ENCODE data around the gene CDHR3.
"Not testable (repeated sequence)": the region's sequence is repeated elsewhere in the genome, so short reads cannot be mapped to it uniquely, and the experiment has no call there.

CDHR3 gene

DNA sequence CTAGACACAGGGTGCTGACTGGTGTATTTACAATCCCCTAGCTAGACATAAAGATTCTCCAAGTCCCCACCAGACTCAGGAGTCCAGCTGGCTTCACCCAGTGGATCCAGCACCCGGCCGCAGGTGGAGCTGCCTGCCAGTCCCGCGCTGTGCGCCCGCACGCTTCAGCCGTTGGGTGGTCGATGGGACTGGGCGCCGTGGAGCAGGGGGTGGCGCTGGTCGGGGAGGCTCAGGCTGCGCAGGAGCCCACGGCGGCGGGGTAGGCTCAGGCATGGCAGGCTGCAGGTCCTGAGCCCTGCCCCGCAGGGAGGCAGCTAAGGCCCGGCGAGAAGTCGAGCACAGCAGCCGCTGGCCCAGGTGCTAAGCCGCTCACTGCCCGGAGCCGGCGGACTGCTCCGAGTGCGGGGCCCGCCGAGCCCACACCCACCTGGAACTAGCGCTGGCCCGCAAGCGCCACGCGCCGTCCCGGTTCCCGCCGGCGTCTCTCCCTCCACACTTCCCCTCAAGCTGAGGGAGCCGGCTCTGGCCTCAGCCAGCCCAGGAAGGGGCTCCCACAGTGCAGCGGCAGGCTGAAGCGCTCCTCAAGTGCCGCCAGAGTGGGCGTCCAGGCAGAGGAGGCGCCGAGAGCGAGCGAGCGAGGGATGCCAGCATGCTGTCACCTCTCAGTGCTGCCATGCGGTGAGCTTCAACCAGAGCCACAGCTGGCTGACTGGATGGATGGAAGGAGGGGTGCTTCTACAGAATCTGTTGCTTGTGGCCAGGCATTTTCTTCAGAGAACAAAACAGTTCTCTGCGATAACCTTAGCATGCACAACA, 7.2 kb upstream of the CDHR3 start:
- DNase-seq (ENCODE audit: extremely low read depth in 1 of 2, low read depth in 1 of 2) = not testable (repeated sequence)

DNA sequence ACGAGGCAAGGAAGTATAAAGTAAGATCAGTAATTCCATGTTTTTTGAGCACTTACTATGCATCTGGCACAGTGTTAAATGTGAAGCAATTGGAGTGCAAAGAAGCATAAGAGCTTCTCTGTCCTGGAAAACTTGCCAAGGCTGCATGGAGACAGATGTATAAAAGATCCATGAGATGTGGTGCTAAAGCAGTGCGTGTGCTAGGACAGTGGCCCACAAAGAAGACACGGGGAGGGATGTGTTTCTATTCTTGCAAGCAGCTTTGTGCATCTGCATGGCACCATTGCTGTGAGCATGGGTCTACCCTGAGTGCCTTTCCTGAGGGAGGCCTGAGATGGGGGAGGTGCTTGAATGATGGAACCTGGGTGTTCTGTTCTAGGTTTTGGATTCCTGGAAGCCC, 5.1 kb upstream of the CDHR3 start:
- DNase-seq (ENCODE audit: extremely low read depth in 1 of 2, low read depth in 1 of 2) = no peak

DNA sequence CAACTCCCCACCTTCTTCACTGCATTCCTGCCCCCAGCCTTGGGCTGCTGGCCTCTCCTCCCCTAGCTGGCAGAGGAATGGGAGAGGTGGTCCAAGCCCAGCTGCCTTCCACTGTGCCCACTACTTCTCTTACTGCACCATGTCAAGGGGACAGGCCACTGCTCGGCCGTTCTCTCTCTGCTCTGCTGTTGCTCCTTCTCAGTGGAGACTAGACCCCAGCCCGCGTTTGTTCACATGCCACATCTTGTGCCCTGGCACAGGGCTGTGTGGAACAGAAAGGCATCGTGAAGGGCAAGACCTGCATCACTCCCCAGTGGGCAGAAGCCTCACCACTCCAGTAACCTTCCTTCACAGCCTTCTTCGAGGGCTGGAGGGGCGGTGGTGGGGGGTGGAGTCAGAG, 711 bp upstream of the CDHR3 start:
- DNase-seq (ENCODE audit: extremely low read depth in 1 of 2, low read depth in 1 of 2) = no peak

DNA sequence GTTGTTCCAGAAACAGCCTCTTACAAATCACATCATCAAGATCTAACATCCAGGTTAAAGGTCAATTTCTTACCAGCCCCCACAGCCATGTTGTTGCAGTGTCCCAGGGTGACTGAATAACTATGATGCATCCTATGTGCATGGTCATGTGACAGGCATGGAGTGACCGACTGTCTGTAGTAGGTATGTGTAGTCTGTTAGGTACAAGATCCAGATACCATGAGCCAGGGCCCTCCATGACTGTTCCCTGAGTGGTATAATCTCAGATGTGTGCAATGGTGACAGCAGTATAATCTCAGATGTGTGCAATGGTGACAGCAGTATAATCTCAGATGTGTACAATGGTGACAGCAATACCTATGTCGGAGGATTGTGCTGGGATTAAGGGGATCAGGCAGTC, 8.8 kb downstream of the CDHR3 start:
- no peak for DNase-seq (ENCODE audit: extremely low read depth in 1 of 2, low read depth in 1 of 2)

DNA sequence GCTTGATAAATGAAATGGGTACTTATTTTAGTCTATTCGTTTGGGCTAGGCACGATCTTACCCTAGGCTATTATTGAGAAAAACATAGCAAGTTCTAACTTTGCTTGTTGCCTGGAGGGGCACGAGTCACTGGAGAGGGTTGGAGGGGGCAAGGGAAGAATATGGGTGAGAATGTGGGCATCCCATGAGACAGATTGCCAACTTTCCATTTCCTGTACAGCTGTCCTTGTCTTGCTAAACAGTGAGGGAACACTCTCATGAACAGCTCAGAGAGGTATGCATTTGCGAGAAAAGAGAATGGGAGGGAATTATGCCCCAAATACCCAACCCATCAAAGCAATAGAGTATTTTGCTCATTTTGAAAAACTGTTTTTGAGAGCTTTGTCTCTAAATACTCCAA, 9.2 kb downstream of the CDHR3 start:
- DNase-seq (ENCODE audit: extremely low read depth in 1 of 2, low read depth in 1 of 2) = no peak

DNA sequence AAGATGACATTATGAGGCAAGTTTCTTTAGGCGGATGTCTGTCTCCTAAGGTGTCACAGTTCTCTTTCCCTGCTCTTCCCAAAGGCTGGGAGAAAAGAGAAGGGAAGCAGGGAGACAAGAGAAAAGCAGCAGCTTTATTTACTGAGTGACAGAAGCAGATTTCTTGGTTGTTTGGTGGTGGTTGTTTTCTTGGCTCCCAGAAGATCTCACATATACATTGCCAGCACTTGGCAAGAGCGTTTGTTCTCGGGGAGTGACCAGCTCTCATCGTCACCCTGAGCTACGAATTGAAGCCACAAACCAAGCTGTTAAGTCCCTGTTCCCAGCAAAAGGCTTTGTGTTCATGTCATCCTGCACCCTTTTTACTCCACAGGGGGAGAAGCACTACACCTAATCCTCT, 11.4 kb downstream of the CDHR3 start:
- no peak for DNase-seq (ENCODE audit: extremely low read depth in 1 of 2, low read depth in 1 of 2)

DNA sequence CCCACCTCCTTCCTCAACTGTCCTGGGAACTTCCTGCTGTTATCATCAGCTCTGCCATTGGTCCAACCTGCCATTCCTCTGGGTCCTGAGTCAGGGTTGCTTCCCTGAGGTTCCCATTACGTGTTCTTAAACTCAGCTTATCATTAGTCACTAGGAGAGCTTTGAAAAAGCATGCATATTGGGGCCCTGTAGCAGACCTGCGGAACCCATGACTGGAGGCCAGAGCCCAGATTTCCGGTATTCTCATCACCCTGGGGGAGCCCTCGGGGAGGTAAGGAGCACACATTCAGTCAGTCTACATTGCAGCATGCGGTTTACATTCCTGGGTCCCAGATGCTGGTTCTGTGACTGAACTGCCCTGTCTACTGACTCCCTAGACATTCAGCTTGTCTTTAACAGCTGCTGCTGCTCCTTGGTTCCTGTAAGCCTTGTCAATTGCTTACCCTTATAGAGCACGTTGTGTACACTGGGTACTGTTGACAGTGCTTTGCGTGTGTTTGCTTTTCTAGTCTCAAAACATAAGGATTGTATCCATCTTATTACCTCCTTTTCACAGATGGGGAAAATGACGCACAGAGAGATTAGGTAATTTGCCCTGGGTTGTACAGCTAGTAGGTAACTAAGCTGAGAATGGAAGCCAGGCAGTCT, 12.8 kb downstream of the CDHR3 start:
- no peak for DNase-seq (ENCODE audit: extremely low read depth in 1 of 2, low read depth in 1 of 2)

DNA sequence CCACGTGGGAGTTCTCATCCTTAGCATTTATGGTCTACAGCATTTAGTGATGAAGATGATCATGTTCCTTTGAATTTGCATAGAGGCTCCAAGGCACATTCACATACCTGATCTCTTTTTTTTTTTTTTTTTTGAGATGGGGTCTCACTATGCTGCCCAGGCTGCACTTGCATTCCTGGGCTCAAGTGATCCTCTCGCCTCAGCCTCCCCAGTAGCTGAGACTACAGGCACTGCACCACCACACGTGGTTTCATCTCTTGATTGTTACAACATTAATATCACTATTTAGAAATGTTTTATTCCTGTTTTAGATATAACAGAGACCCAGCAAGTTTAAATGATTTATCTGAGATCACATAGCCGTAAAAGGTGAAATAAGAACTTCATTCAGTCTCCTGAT, 13.8 kb downstream of the CDHR3 start:
- no peak for DNase-seq (ENCODE audit: extremely low read depth in 1 of 2, low read depth in 1 of 2)

DNA sequence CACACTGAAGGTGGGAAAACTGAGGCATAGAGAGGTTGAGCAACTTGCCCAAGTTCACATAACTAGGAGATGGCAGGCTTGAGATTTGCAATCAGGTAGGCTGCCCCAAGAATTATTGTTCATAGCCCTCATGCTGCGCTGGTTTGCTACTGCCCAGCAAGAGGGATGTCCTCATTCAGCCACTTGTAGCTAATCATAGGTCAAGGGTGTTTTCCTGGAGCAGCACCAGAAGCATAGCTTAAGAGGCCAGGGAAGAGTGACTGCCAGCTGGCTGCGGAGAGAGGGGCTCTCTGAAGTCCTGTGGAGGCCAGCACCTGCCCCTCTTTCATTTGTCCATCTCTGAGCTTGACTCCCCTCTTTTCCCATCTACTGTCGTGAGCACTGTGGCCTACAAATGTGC, 15.0 kb downstream of the CDHR3 start:
- DNase-seq (ENCODE audit: extremely low read depth in 1 of 2, low read depth in 1 of 2) = no peak

DNA sequence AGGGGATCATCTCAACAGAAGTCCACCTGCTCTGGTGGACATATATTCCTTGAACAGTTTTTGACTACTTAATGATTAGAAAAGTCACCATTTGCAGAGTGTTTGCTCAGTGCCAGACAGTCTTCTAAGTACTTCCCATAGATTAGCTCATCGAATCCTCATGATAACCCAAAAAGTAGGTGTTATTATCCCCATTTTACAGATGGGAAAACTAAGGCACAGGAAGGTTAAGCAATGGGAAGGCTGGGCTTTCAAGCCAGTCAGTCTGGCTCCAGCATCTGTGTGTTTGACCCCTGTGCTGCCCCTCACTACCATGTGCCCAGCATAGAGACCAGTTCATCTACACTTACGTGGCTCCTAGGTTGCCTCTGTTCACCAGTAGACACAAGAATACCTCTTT, 15.9 kb downstream of the CDHR3 start:
- no peak for DNase-seq (ENCODE audit: extremely low read depth in 1 of 2, low read depth in 1 of 2)

DNA sequence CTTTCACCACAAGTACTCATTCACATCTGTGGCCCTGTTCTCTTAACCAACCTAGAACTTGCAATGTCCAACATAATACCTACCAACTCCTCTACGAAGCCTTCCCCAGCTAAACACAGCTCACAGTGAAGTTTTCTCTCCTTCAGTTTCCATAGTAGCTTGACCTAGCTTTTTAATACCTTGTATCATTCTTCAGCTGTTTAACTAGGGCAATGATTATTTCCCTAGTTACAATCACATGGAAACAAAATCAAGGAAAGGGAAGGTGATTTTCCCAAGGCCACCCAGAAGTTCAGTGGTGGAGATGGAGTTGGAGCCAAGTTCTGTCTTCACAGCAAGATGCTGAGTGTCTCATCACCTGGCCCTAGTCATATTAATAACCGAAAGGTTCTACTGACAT, 16.3 kb downstream of the CDHR3 start:
- DNase-seq (ENCODE audit: extremely low read depth in 1 of 2, low read depth in 1 of 2) = no peak

DNA sequence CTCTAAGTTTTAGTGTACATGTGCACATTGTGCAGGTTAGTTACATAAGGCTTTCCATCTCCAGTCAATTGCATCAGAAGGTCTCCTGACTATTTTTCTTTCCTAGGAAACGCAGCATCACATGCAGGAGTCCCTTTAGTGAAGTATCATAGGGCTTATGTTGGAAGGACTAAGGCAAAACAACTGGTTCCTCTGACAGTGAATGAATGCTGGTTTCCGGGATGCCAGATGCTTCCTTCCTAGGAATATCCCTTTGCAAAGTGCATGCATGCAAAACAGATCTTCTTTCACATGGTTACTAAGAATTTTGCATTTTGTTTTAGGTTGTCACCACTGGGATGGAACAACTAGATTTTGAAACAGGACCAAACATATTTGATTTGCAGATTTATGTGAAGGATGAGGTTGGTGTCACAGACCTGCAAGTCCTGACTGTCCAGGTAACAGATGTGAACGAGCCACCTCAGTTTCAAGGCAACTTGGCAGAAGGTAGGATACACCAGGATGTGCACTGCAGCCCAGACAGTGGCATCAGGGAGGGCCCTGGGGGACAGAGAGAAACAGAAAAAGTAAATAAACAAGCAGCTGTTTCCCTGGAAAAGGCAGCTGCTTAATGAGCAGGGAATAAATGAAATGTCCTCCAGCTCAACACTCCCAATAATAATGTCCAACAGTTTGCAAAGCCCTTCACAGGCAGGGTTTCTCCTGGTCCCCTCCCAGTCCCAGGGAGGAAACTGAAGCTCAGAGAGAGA, 17.8 kb downstream of the CDHR3 start:
- DNase-seq (ENCODE audit: extremely low read depth in 1 of 2, low read depth in 1 of 2) = no peak

DNA sequence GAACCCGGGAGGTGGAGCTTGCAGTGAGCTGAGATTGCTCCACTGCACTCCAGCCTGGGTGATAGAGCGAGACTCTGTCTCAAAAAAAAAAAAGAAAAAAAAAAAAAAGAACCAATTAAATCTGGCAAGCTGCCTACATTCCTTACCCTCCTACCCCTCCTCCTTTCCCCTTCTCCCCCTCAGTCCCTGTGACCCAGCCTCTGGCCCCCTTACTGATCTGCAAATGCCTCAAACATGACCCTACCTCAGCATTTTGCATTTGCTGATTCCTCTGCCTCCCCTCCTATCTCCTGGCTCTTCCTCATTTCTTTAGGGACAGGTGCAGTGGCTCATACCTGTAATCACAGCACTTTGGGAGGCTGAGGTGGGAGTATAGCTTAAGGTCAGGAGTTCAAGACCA, 19.3 kb downstream of the CDHR3 start:
- no peak for DNase-seq (ENCODE audit: extremely low read depth in 1 of 2, low read depth in 1 of 2)

DNA sequence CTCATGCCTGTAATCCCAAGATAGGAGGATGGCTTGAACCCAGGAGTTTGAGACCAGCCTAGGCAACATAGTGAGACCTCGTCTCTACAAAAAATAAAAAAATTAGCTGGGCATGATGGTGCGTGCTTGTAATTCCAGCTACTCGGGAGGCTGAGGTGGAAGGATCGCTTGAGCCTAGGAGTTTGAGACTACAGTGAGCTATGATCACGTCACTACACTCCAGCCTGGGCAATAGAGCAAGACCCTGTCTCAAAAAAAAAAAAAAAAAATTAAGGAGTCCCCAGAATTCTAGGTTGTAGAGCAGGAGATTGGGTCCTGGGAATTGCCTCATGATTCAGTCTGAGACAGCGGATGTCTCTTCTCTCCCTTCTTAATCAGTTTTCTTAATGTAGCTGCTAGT, 21.7 kb downstream of the CDHR3 start:
- not testable (repeated sequence) for DNase-seq (ENCODE audit: extremely low read depth in 1 of 2, low read depth in 1 of 2)

DNA sequence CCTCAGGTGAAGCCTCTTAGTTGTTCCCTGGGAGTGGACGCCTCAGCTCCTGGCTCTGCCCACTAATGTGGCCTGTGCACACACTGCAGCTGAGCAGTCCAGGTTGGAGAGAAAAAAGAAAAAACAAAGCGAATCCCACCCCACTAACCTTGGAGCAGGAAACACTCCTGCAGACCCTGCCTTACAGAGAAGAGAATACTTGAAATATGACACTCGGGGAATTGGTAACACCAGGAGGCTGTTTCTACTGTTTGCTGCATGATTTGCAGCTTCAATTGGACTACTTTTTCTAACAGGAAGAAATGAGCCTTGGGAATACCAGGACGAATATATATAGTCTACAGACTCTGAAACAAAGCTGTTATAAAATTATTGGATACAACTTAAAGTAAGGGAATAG, 22.2 kb downstream of the CDHR3 start:
- no peak for DNase-seq (ENCODE audit: extremely low read depth in 1 of 2, low read depth in 1 of 2)

DNA sequence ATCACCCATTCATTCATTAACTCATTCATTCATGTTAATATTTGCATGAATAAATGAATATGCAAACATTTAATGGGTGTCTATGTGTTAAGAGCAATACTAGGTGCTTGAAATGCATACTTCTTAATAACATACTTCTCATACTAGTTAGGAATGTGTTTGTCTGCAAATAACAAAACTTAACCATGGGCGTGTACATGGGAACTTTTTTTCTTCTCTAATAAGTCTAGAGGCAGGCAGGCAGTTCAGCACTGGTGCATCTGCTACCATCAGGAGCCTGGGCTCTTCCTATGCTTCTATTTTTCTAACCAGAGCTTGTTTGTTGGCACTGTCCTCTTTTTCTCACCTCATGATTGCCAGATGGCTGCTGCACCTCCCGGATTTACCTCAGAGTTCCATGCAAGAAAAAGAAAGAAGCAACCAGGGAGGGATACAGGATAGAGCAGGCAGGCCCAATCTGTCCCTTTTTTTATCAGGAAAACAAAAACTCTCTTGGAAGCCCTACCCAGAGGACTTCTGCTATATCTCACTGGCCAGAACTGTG, 22.7 kb downstream of the CDHR3 start:
- no peak for DNase-seq (ENCODE audit: extremely low read depth in 1 of 2, low read depth in 1 of 2)

DNA sequence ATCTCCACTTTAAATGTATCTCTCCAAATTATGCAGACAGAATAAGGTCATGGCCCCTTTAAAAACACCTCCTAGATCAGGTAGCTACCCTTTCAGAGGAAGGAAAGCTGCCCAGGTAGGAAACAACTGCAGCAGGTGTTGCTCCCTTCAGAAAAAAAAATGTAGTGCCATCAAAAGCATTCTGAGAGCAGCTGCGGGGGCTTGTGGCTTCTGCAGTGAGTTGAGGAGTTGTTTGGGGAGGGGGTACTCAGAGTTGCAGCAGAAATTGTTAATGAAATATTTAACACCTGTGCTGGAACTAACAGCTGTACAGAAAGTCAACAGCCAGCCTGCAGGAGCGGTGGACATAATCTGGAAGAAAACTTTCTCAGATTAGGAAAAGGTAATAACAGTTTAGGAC, 24.0 kb downstream of the CDHR3 start:
- no peak for DNase-seq (ENCODE audit: extremely low read depth in 1 of 2, low read depth in 1 of 2)

DNA sequence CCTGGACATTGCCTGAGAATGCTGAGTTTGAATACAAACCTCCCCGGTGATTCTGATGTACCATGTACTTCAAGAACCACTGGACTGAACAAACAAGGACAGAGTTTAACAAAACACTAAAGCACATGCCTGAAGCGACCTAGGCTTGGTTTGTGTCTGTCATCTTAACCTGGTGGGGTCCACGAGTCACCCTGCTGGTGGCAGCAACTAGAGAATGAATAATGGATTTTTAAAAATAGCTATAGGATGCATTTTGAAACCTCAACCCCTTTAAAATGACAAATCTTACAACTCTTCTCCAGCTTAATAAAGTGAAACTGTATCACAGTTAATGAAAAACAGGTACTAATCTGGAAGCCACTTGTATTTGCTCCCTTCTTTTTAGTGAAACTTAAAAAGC, 25.2 kb downstream of the CDHR3 start:
- no peak for DNase-seq (ENCODE audit: extremely low read depth in 1 of 2, low read depth in 1 of 2)

DNA sequence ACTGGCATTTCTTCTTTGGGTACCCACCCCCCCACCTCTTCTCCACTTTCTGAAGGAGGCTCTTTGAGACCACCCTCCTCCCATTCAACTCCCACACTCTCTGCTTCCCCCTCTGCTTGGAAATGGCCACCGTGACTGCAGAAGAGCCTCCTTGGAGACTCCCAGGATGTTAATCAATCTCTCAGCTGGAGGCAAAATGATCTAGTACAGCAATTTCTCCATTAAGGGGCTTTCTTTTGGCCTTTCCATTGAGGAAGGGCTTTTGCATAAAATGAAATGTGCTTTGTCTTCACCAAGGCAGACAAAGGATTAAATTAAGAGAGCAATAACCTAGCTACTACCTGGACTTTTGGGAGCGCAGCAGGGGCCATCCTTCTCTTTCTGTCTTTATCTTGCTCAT, 26.1 kb downstream of the CDHR3 start:
- DNase-seq (ENCODE audit: extremely low read depth in 1 of 2, low read depth in 1 of 2) = no peak

DNA sequence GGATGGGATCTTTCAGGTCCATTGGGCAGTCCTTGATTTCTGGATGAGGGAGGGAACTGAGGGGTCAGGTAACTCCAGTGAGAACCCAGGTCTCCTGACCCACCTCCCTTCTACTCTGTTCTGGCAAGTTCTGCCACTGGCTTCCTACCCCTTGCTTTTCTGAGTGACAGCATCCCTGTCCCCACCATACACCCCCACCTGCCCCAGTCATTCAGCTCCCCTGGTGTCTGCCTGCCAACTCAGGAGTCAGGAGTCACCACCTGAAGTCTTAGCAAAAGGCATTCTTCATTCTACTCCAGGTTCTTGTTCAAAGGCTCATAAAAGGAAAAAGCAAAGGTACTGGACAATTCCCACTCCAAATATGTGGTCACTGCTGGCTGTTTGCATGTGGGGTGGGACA, 26.6 kb downstream of the CDHR3 start:
- no peak for DNase-seq (ENCODE audit: extremely low read depth in 1 of 2, low read depth in 1 of 2)

DNA sequence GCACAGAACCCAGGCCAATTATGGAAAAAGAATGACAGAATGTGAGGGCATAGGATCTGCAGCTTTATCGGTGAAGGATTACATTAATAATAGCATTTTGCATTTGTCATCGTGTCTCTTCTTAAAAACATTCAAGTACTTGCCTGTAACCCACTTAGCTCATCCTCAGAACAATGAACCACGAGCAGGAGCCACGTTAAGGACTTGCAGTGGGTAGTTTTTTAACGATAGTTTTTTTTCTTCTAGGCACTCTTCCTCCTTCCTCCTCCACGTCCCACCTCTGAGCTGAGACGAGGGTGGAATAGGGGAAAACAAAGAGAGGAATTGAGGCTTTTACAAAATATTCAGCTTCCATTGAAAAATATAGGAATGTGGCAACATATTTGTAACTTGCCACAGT, 27.1 kb downstream of the CDHR3 start:
- no peak for DNase-seq (ENCODE audit: extremely low read depth in 1 of 2, low read depth in 1 of 2)

All from stimulated activated CD8-positive, alpha-beta memory T cell treated with anti-CD3 and anti-CD28 coated beads, Interleukin-7, amount 100 ng/mL, for 48 hours (primary cell).